GM23248 (cell line): ENCODE results near the gene INPP5D. TPM values are rescaled to one million over a fixed set of nuclear protein-coding genes. Genes with fewer than 3 reads are reported as not detected.
A peak's percentile ranks its signal among the peaks of the same experiment; 100 is the strongest.

Experiments
- DNase-seq: peaks from one replicate; pipeline ENCODE4 v3.0.0-alpha.2; 2015
- H2AFZ ChIP-seq: fragments of 200-600 bp; sonication (generic); 2 replicates; pipeline ENCODE4 v1.6.1; 2016; ENCODE audit warnings: antibody characterized with exemption
- H3F3A ChIP-seq: fragments of 200-600 bp; sonication (generic); 2 replicates; pipeline ENCODE4 v1.6.1; 2016; ENCODE audit warnings: mild to moderate bottlenecking, antibody characterized with exemption, mixed run types; ENCODE audit not compliant: insufficient read depth
- H3K27ac ChIP-seq: fragments of 200-600 bp; sonication (generic); 2 replicates; pipeline ENCODE4 v1.5.1; 2016; ENCODE audit warnings: mild to moderate bottlenecking
- H3K27me3 ChIP-seq: fragments of 200-600 bp; sonication (generic); replicated peaks from 2 replicates; pipeline ENCODE4 v1.6.1; 2016; ENCODE audit warnings: mild to moderate bottlenecking; ENCODE audit not compliant: insufficient read depth
- H3K36me3 ChIP-seq: fragments of 200-600 bp; sonication (generic); 2 replicates; pipeline ENCODE4 v1.6.1; 2016; ENCODE audit warnings: low read depth, mild to moderate bottlenecking
- H3K4me1 ChIP-seq: fragments of 200-600 bp; sonication (generic); 2 replicates; pipeline ENCODE4 v1.6.1; 2016; ENCODE audit warnings: mild to moderate bottlenecking; ENCODE audit not compliant: insufficient read depth
- H3K4me2 ChIP-seq: fragments of 200-600 bp; sonication (generic); one replicate; pipeline ENCODE4 v1.6.1; 2016; ENCODE audit warnings: mild to moderate bottlenecking; ENCODE audit not compliant: unreplicated experiment
- H3K4me3 ChIP-seq: fragments of 200-600 bp; sonication (generic); 2 replicates; pipeline ENCODE4 v1.5.1; 2016; ENCODE audit warnings: mild to moderate bottlenecking
- H3K79me2 ChIP-seq: fragments of 200-600 bp; sonication (generic); 2 replicates; pipeline ENCODE4 v1.6.1; 2016; ENCODE audit warnings: mild to moderate bottlenecking; ENCODE audit not compliant: insufficient read depth
- H3K9ac ChIP-seq: fragments of 200-600 bp; sonication (generic); 2 replicates; pipeline ENCODE4 v1.6.1; 2016; ENCODE audit warnings: mild to moderate bottlenecking
- H3K9me2 ChIP-seq: fragments of 200-600 bp; sonication (generic); 2 replicates; pipeline ENCODE4 v1.6.1; 2016; ENCODE audit warnings: mixed run types, mild to moderate bottlenecking, moderate library complexity; ENCODE audit not compliant: insufficient read depth
- H3K9me3 ChIP-seq: fragments of 200-600 bp; sonication (generic); one replicate; pipeline ENCODE4 v1.6.1; 2017; ENCODE audit warnings: low read depth
- H4K20me1 ChIP-seq: fragments of 200-600 bp; sonication (generic); 2 replicates; pipeline ENCODE4 v1.6.0; 2016; ENCODE audit not compliant: insufficient read depth
- EZH2 ChIP-seq: fragments of 200-600 bp; sonication (generic); IDR thresholded peaks from 2 replicates; pipeline ENCODE4 v1.6.1; 2018; ENCODE audit warnings: antibody characterized with exemption, mild to moderate bottlenecking; ENCODE audit not compliant: insufficient read depth, poor library complexity, severe bottlenecking
- EZH2phosphoT487 ChIP-seq: fragments of 200-600 bp; sonication (generic); IDR thresholded peaks from 2 replicates; pipeline ENCODE4 v1.6.1; 2018; ENCODE audit warnings: antibody characterized with exemption, moderate library complexity, mild to moderate bottlenecking, low read depth; ENCODE audit not compliant: insufficient read depth
- WGBS, 2 experiments: methylation state at CpG; one replicate each; pipeline ENCODE4 v1.1.6; 2015 to 2017; ENCODE audit warnings: low lambda C conversion rate in 2 of 2, low coverage in 1 of 2; ENCODE audit errors: missing lambda C conversion rate in 2 of 2; 5-methylcytosine and 5-hydroxymethylcytosine counted together
- in situ Hi-C: fragments of 300-500 bp; cut with MboI; formaldehyde crosslinking; loops from 2 replicates; pipeline ENCODE4 v1.15.0; 2020
- polyA plus RNA-seq: library from polyadenylated mRNA; unstranded; fragments of >200 nt; fragmentation: Nextera tagmentation; extraction: Ambion mirVana; gene quantifications from 2 replicates; pipeline ENCODE4 v1.2.1, GENCODE V29; 2016
- total RNA-seq: library from RNA; depleted of rRNA; stranded (reverse); fragments of >200 nt; shearing (Covaris generic); gene quantifications from 2 replicates; pipeline ENCODE4 v1.2.3, GENCODE V29; 2014

Gene INPP5D
- total and polyA plus RNA-seq, 2 experiments from 2014 or later = 0.23 TPM; not detected in 1

- no peaks in the 10 kb centered on the region for H4K20me1 ChIP-seq
- DNase-seq = peak; percentile 42
- no peak overlapping the region for H3K4me3 ChIP-seq
- WGBS, 2 experiments = 82 to 83% methylated on average over 9 of the region's 9 CpGs
- H3K27me3 ChIP-seq = no peaks in the 10 kb centered on the region
- no peaks in the 10 kb centered on the region for H3K9me2 ChIP-seq
- peaks cover 34% of the 10 kb centered on the region for H3K4me1 ChIP-seq
- in situ Hi-C loops = no loop called here
- H3K4me2 ChIP-seq = no peak overlapping the region
- H3K9ac ChIP-seq = no peak overlapping the region
- H3F3A ChIP-seq = peaks cover 15% of the 10 kb centered on the region
- TF ChIP-seq EZH2phosphoT487 = no peak
- TF ChIP-seq EZH2 = no peak
- H3K9me3 ChIP-seq = no peaks in the 10 kb centered on the region
- no peak overlapping the region for H3K27ac ChIP-seq
- H3K79me2 ChIP-seq = no peaks in the 10 kb centered on the region
- no peaks in the 10 kb centered on the region for H3K36me3 ChIP-seq
- no peak overlapping the region for H2AFZ ChIP-seq
Observed at GRCh38 chr2:233029321-233029720, 30.8 kb upstream of the INPP5D start.

- Histone ChIP-seq H3K9me3 (no peaks in the 10 kb centered on the region), H3K9me2 (no peaks in the 10 kb centered on the region), H2AFZ (no peak overlapping the region), H3K27me3 (no peaks in the 10 kb centered on the region), H3K4me2 (no peak overlapping the region), H3K79me2 (no peaks in the 10 kb centered on the region), H3K9ac (no peak overlapping the region), H3K4me3 (no peak overlapping the region), H3K4me1 (peaks cover 20% of the 10 kb centered on the region), H3K36me3 (no peaks in the 10 kb centered on the region), H3F3A (peaks cover 13% of the 10 kb centered on the region), H4K20me1 (no peaks in the 10 kb centered on the region), H3K27ac (no peak overlapping the region)
- WGBS, 2 experiments = 89% methylated on average over 27 of the region's 27 CpGs
- no peak for TF ChIP-seq EZH2
- no peak for TF ChIP-seq EZH2phosphoT487
- in situ Hi-C loops = no loop called here
- DNase-seq = no peak
Observed at GRCh38 chr2:233031556-233032500, 28.3 kb upstream of the INPP5D start.

- peak; percentile 82 for DNase-seq
- H3K4me2 ChIP-seq = peak within 1 kb of the TSS; percentile 2
- no peaks in the 10 kb centered on the region for H3K9me2 ChIP-seq
- no peaks in the 10 kb centered on the region for H3K27me3 ChIP-seq
- WGBS, 2 experiments = 74 to 75% methylated on average over 13 of the region's 13 CpGs
- H3K4me1 ChIP-seq = peaks cover 17% of the 10 kb centered on the region
- TF ChIP-seq EZH2 (no peak), EZH2phosphoT487 (no peak)
- H3K9me3 ChIP-seq = no peaks in the 10 kb centered on the region
- no peaks in the 10 kb centered on the region for H3K79me2 ChIP-seq
- peaks cover 22% of the 10 kb centered on the region for H3F3A ChIP-seq
- H3K9ac ChIP-seq = no peak within 1 kb of the TSS
- in situ Hi-C loops = no loop called here
- H2AFZ ChIP-seq = no peak within 1 kb of the TSS
- no peaks in the 10 kb centered on the region for H3K36me3 ChIP-seq
- no peaks in the 10 kb centered on the region for H4K20me1 ChIP-seq
- no peak within 1 kb of the TSS for H3K27ac ChIP-seq
- no peak within 1 kb of the TSS for H3K4me3 ChIP-seq
Observed at GRCh38 chr2:233032551-233033320, 27.4 kb upstream of the INPP5D start, which contains the start of gene NEU2. Gene NEU2, plus strand, starts transcription at chr2:233032672. Its CDS starts 0 bp downstream, at chr2:233032672.

- H3K4me3 ChIP-seq = no peak overlapping the region
- H3K9me2 ChIP-seq = no peaks in the 10 kb centered on the region
- peaks cover 23% of the 10 kb centered on the region for H3F3A ChIP-seq
- in situ Hi-C loops = no loop called here
- H4K20me1 ChIP-seq = no peaks in the 10 kb centered on the region
- no peaks in the 10 kb centered on the region for H3K79me2 ChIP-seq
- 15 to 16% methylated on average over 9 of the region's 9 CpGs for WGBS, 2 experiments
- no peak overlapping the region for H3K27ac ChIP-seq
- no peak overlapping the region for H2AFZ ChIP-seq
- TF ChIP-seq EZH2 (no peak), EZH2phosphoT487 (no peak)
- no peaks in the 10 kb centered on the region for H3K27me3 ChIP-seq
- no peak overlapping the region for H3K9ac ChIP-seq
- peaks cover 17% of the 10 kb centered on the region for H3K4me1 ChIP-seq
- no peak overlapping the region for H3K4me2 ChIP-seq
- DNase-seq = peak; percentile 84
- H3K9me3 ChIP-seq = no peaks in the 10 kb centered on the region
- H3K36me3 ChIP-seq = no peaks in the 10 kb centered on the region
Observed at GRCh38 chr2:233033672-233034071, 26.5 kb upstream of the INPP5D start.
